ENCODE results near the gene CCSER1.

The CCSER1 gene

DNA sequence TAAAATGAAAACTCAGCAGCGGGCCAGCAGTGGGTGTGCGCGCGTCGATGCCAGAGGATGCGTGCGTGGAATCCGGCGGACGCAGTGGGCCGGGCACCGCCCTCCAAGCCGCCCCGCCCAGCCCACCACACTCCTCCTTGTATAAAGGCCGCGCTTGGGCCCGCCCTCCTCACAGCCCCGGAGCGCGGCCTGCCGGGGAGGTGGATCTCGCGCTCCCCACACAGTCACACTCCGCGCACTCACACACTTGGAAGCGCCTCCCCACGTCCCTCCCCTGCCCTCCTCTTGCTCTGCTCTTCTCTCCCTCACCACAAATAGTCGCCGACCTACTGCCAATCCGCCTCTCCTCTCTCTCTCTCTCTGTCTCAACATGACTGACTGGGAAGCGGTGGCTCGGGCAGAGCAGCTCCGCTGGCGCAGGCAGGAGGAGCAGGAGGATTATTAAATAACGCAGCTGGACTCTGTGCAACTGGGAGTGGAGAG lies at the start of gene CCSER1:
CCSER1 (plus strand) TSS at position 172 of the 483 bp plus-strand sequence.
- peak; percentile 81 for DNase-seq

DNA sequence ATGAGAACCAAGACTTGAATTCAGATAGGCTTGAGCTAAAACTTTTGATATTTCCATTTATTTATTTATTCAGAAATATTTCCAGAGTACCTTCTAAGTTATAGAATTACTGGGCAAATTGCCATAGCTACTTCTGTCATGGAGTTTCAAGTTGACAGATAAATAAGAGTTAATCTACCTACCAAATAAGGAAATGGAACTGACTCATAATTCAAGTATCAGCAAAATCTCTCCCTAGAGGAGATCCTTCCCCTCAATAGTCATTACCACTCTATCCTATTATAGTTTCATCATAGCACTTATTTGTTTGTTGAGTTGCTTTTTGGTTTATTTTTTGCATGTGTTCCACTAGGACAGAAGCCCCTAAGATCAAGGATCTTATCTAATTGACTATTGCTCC lies 48.8 kb upstream of the CCSER1 start:
- no peak for DNase-seq

DNA sequence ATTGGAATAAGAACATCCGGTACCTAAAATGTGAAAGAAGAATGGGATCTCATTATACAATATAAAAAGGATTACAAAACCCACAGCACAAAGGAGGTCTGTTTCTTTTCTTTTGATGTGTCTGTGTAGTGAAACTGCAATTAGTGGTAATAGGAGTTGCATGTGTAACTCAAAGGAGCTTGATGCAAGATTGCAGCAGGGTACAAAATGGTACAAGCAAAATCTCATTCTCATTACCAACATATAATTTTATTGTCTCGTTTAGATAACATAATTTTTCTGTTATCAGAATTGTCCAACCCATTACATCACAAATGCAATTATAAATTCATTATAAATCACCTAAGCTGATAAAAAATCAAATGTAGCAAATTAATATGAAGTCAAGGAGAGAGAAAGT lies 47.1 kb upstream of the CCSER1 start:
- no peak for DNase-seq

DNA sequence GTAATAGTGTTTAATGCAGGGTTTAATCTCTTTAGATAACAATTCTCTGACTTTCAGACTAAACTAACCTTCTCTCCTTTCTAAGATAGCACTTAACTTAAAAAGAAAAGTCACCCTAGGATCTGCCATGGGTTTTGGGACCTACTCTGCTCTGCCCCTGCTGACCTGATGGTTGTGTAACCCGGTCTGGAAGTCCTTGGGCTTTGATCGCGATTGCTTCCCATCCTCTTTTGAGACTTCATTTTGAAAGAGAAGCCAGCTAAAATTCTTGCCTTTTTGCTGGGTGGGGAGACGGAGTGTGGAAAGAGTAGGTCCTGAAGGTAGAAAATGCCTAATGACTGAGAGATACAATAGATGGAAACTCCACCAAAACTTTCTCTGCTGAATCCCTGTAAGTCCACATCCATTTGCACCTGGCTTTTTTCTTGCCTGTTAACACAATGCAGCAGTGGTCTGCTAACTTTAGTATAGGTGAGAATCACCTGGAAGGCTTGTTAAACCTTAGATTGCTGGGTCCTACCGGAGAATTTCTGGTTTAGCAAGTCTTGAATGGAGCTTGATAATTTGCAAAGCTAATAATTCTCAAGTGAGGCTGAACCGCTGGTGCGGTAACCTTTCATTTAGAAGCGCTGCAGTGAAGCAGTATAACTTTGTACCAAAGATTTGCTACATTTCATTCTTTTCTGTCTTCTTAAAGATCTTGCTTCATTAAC lies 45.6 kb upstream of the CCSER1 start:
- peak; percentile 22 for DNase-seq

DNA sequence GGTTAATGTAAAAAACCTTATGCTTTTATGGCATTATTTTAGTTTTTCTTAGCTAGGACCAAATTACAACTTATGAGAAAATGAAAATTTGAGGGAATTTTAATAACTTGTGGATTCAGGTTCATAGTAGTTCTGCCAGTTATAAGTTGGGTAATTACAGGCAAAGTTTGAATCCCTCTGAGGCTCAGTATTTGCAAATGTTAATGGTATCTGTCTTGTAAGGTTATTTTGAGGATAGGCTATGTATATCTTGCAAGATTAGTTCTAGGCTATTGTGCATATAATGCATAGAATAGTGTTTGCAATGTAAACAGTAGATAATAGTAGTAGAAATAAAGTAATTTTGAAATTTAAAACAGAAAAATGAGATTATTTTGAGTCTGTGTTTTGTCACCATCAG lies 44.7 kb upstream of the CCSER1 start:
- DNase-seq: no peak

GRCh38 chr4:90084277-90084966 lies 42.8 kb upstream of the CCSER1 start:
- DNase-seq: no peak

- DNase-seq: no peak
Observed at GRCh38 chr4:90084967-90085295, 42.3 kb upstream of the CCSER1 start.

- DNase-seq: no peak
Observed at GRCh38 chr4:90093526-90093925, 33.7 kb upstream of the CCSER1 start.

DNA sequence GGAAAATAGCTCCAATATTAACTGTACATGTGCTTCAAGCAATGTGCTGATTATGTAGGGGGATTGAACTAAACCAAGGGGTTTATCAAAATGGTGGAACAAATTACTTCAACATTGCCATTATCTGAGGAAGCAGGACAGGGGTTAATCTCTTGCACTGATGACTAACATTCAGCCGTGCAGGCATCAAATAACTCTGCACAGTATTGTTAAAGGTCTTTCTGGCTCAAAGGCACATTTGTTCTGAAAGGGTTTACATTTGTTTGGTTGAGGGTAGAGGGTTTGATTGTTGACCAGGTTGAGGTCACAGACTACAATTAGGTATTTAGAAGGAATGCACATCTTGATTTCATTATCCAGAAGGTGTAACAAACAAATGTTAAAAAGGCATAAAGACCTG lies 32.2 kb upstream of the CCSER1 start:
- no peak for DNase-seq

GRCh38 chr4:90099812-90100211 lies 27.4 kb upstream of the CCSER1 start:
- no peak for DNase-seq

GRCh38 chr4:90103991-90104390 lies 23.2 kb upstream of the CCSER1 start:
- no peak for DNase-seq

- no peak for DNase-seq
Observed at GRCh38 chr4:90105274-90105673, 21.9 kb upstream of the CCSER1 start.

- DNase-seq: no peak
Observed at GRCh38 chr4:90112715-90113114, 14.5 kb upstream of the CCSER1 start.

- no peak for DNase-seq
Observed at GRCh38 chr4:90113881-90114457, 13.2 kb upstream of the CCSER1 start.

DNA sequence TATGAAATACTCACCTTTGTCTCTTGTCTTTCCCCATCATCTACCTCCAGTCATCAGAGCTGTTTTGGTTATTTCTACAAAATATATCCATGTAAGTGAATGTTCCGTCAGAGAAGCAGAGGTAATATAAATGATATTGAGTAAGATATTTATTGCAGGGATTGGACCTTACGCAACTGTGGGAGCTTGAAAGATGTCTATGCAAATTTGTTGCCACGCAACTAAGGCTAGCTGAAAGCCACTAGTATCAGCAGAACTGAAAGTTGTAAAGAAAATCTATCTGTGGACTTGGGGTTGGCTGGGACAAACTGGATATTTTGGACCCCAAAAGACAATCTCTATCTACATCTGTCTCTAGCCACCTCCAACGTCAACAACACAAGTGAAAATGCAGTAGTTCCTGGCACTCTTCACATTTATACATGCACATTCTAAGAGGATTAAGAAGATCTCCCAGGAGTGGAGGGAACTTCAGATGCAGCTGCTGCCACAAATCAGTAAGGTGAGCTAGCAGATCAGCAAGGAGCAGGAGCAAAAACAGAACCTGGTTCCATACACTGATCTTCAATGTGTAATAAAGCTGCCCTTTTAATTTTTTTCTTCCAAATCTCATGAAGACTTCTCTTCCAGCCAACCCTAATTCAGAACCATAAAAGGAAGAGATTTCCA lies 8.5 kb upstream of the CCSER1 start:
- DNase-seq: no peak

DNA sequence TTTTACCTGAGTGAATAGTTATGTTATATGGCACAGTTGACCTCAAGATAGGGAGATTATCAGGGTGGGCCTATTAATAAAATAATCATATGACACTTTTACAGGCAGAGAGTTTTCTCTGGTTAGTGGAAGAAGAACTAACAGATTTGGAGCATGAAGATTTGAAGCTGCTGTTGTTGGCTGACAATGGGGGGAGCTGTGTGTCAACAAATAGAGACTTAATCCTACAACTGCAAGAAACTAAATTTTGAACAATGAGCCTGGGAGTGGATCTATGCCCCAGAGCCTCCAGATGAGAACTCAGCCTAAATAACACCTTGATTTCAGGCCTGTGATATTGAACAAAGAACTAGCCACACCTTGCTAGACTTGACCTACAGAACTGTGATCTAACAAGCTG lies 7.2 kb upstream of the CCSER1 start:
- no peak for DNase-seq

- DNase-seq: no peak
Observed at GRCh38 chr4:90120815-90121214, 6.4 kb upstream of the CCSER1 start.

DNA sequence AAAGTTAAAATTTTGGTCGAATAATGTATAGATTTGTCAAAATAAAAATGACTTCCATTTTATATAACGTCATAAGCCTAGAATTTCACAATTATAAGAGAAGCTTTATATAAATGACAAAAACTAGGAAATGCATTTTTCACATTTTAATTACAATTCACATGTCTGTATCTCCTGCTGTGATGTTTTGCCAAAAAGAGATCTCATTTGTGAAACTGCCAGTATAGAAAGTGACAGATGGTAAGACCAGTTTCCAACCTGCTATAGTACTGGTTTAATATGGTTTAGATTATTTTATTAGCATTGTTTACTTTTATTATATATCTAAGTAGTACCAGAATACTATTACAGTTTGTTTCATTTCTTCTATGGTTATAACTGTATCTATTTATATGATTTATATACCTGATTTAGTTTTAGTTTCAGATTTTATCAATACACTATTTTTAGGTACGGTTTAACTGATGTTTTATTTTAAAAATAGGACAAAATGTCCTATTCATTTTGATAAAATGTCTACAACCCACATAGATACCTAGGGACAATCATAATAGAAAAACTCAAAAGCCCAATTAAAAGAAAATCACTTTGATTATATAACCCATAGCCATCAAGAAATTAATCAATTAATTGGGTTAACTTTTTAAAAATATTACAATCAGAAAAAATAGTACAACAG lies 5.4 kb upstream of the CCSER1 start:
- no peak for DNase-seq

GRCh38 chr4:90122355-90122748 lies 4.8 kb upstream of the CCSER1 start:
- DNase-seq: no peak

- no peak for DNase-seq
Observed at GRCh38 chr4:90124276-90124675, 2.9 kb upstream of the CCSER1 start.

- no peak for DNase-seq
Observed at GRCh38 chr4:90126805-90127204, 389 bp upstream of the CCSER1 start.

DNA sequence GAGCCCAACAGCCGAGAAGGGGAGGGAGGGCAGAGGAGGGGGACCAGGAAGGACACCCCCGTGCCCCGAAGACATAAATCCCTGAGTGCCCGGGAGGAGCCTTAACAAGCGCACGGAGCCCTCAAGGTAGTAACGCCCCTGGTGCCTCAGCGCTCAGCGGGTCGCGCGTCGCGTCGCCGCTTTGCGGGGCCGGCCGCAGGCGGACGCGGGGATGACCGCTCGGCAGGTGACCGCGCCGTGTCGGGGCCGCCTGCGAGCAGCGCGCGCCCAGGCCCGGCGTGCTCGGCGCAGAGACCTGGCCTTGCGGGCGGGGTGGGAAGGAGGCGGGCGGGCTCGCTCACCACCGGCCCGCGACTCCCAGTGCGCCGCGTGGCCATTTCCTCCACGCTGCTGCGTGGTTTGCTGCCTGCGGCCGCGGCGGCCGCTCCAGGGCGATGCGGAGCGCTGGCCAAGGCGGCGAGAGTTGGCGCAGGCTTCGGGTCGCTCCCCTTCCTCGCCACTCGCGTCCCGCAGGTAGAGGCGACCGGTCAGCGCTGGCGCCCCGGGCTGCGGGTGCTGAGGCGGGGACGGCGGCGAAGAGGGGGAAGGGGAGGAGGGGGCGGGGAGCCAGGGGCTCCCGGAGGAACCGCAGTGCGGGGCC lies 632 bp downstream of the CCSER1 start:
- DNase-seq: no peak
